ENCODE measurements around the gene ZNF496. TPM values are rescaled to one million over a fixed set of nuclear protein-coding genes. Genes with fewer than 3 reads are reported as not detected.

Gene ZNF496
- total RNA-seq, 1 donor from 2014 or later = 64.2 TPM

- no peak for TF ChIP-seq CTCF (conservative IDR thresholded peaks at IDR 0.05)
- no peak for DNase-seq (ENCODE audit: low read depth, low spot score)
- Mint-ChIP-seq H3K9me3 (no peaks in the 10 kb centered on the region), H3K27me3 (ENCODE audit: low read depth) (no peaks in the 10 kb centered on the region), H3K36me3 (ENCODE audit: low read depth) (peaks cover 21% of the 10 kb centered on the region), H3K4me1 (peaks cover 64% of the 10 kb centered on the region), H3K4me3 (peak overlapping the region; percentile 91), H3K27ac (ENCODE audit: unreplicated experiment) (peak overlapping the region; percentile 69)
Measured at GRCh38 chr1:247334378-247335133, 2.9 kb upstream of the ZNF496 start.

DNA sequence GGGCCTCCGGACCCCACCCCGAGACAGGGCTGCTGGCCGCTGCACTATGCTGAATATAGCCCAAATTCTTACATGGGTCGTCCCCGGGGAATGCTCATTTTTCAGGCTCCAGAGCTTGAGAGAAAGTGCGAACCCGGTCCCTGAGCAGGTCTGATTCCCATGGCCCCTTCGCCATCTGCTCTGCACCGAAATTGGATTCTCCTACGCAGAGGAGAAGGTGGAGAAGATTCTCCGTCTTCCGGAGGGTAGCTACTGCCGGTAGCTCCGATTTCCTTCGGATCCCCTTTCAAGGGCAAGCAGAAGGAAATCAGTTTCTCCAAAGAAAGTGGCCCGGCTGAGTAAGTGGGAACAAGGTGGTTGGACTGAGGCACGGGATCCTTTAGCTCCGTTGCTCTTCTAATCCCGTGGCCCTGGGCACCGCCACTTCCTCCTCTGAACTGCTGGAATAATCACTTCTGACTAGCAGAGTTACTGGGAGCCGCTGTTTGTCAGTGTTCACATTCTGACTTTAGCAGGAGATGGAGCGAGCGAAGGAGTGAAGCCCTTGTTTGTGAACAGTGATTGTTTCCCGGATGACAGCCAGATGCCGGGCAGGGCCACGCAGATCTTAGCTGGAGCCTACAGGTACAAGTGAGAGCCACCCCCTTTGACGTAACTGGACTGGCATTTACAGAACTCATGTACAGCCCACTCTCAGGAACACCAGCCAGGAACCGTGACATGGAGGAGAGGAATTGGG, 1.1 kb upstream of the ZNF496 start:
- no peaks in the 10 kb centered on the region for H3K9me3 Mint-ChIP-seq

DNA sequence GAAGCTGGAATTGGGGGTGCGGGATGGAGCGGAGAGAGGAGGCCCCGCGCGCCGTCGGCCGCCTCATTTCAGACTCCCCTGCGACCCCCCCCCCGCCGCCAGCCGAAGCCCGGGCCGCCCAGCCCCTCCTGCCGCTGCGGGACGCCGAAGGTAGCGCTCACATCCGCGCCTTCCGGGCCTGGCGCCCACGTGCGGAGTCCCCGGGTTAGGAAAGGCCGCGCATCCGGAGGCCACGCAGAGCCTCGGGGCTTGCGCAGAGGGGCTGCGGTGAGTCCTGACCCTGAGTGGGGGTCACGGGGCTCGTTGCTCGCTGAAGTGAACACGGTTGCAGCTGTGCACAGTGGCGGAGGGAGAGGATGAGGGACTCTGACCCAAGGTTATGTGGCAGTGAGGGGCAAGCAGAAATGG, 552 bp upstream of the ZNF496 start:
- Mint-ChIP-seq H3K27ac (ENCODE audit: unreplicated experiment) (peak overlapping the region; percentile 87), H3K27me3 (ENCODE audit: low read depth) (no peaks in the 10 kb centered on the region), H3K36me3 (ENCODE audit: low read depth) (peaks cover 27% of the 10 kb centered on the region)

More for the DNA sequence above, 1.1 kb upstream of the ZNF496 start:
- Mint-ChIP-seq H3K27ac (ENCODE audit: unreplicated experiment) (peak overlapping the region; percentile 87), H3K36me3 (ENCODE audit: low read depth) (peaks cover 22% of the 10 kb centered on the region), H3K27me3 (ENCODE audit: low read depth) (no peaks in the 10 kb centered on the region), H3K4me3 (peak overlapping the region; percentile 91), H3K4me1 (peaks cover 61% of the 10 kb centered on the region)
- DNase-seq (ENCODE audit: low read depth, low spot score) = no peak
- no peak for TF ChIP-seq CTCF (conservative IDR thresholded peaks at IDR 0.05)

DNA sequence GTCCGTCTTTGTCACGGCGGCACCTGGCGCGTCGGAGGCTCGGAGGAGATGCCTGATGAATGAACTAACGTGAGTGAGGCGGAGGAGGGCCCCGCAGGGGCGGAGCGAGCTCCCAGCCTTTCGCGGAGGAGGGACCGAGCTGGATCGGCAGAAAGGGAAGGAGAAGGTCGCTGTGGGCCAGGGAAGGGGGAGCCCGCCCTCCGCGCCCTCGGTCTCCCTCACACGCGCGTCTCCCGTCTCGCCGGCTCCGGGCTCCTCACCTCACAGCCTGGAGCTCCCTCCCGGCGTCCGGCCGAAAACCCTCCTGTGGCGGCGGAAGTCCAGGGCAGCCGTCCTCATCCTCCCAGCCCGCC, 519 bp downstream of the ZNF496 start:
- H3K4me3 Mint-ChIP-seq = peak overlapping the region; percentile 92
- peak overlapping the region; percentile 86 for H3K27ac Mint-ChIP-seq (ENCODE audit: unreplicated experiment)
- no peak for TF ChIP-seq CTCF (conservative IDR thresholded peaks at IDR 0.05)
- no peaks in the 10 kb centered on the region for H3K9me3 Mint-ChIP-seq
- H3K36me3 Mint-ChIP-seq (ENCODE audit: low read depth) = peaks cover 27% of the 10 kb centered on the region
- H3K27me3 Mint-ChIP-seq (ENCODE audit: low read depth) = no peaks in the 10 kb centered on the region
- DNase-seq (ENCODE audit: low read depth, low spot score) = peak; percentile 58
- peaks cover 50% of the 10 kb centered on the region for H3K4me1 Mint-ChIP-seq

More for the DNA sequence above, 552 bp upstream of the ZNF496 start:
- no peak for TF ChIP-seq CTCF (conservative IDR thresholded peaks at IDR 0.05)
- Mint-ChIP-seq H3K4me3 (peak overlapping the region; percentile 91), H3K9me3 (no peaks in the 10 kb centered on the region), H3K4me1 (peaks cover 55% of the 10 kb centered on the region)
- peak; percentile 41 for DNase-seq (ENCODE audit: low read depth, low spot score)

DNA sequence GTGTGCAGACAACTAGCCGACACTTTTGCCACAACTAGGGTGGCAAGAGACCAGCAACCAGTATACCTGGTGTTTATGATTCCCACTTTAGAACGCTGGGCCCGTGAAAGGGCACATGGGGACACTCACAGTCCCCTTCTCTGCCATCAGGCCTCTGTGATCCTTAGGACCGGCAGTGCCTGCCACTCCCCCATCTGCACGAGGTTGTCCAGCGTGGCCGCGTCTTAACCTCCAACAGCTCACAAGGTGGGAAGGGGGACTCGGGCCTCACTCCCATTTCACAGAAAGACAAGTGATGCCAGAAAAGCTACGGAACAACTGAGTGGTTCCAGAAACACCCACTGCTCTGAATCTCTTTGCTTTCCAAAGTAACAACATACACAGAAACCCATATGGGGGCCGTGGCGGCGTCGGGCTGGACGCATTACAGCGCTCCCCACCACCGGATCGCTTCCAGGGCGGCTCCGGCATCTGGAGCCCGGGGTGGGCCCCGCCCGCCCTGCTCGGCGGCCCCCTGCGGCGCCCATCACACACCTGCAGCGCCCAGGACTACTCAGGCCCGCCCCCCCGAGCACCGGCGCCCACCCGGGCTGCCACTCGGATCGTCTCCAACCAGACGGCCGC, 1.0 kb downstream of the ZNF496 start:
- Mint-ChIP-seq H3K27me3 (ENCODE audit: low read depth) (no peaks in the 10 kb centered on the region), H3K27ac (ENCODE audit: unreplicated experiment) (peak overlapping the region; percentile 86), H3K4me3 (peak overlapping the region; percentile 92), H3K36me3 (ENCODE audit: low read depth) (peaks cover 27% of the 10 kb centered on the region), H3K4me1 (peaks cover 45% of the 10 kb centered on the region), H3K9me3 (no peaks in the 10 kb centered on the region)
- DNase-seq (ENCODE audit: low read depth, low spot score) = no peak
- no peak for TF ChIP-seq CTCF (conservative IDR thresholded peaks at IDR 0.05)
